Frontal cortex (tissue), 4 donors: Measurements from ENCODE around the gene TFCP2L1. TPM values are rescaled to one million over a fixed set of nuclear protein-coding genes. Genes with fewer than 3 reads are reported as not detected.

ENCODE experiments used
- DNase-seq, 2 donors: peaks; one replicate each; pipeline ENCODE4 v3.0.0; 2012; ENCODE audit warnings: low spot score in 2 of 2
- FAIRE-seq: peaks from 2 replicates; lab custom pipeline; 2012; peaks lifted over from hg19 to GRCh38; lab: Jason Lieb, UNC
- total RNA-seq: library from RNA; depleted of rRNA; stranded (reverse); fragments of >200 nt; gene quantifications from one replicate; pipeline ENCODE4 v1.2.3, GENCODE V29; 2014
- donor health status: control.
- donor health status: control.
- donor health status: control.

The TFCP2L1 gene
- total RNA-seq, 1 donor from 2014 or later: under 0.01 TPM

DNA sequence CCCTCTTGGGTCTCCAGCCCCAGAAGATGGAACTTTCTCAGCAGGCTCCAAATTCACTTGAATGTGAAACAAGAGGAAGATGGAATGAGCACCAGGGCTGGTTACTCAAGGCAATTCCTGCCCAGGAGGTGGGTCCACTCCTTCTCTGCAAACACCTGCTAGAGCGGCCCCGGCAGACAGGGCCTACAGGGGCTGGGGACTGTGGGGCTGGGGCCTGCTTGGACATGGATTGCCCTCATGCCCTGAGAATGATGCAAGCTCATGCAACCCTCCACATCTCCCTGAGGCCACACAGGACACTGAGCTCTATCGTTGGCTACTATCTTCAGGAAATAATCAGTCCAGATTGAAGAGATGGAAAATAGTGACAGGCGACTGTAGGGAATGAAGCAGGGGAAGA lies 39.1 kb downstream of the TFCP2L1 start:
- DNase-seq (no peak), FAIRE-seq (no peak)

DNA sequence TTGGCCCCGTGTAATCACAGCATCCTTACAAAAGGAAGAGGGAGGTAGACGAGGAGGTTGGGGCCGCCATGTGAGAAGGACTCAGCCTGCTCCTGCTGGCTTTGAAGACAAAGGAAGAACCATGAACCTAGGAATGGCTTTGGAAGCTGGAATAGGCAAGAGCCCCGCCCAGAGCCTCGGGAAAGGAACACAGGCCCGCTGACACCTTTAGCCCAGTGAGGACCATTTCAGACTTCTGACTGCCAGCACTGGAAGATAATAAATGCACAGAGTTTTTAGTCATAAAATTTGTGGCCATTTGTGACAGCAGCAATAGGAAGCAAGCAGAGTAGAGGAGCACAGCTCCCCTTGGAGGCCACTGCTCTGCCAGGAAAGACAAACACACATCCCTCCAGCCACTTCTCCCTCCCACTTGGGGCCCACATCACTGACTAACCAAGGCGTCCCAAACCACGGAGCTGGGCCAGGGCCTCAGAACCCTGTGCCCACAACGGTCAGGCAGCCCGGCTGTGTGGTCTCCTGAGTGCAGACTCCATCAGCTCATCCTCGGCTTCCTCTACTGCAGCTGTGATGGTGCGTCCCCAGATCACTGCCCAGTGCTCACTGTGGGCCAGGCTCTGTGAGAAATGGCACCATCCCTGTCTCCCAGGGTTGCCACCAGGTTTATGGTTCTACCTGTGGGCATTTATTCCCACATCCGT lies 39.7 kb downstream of the TFCP2L1 start:
- FAIRE-seq (no peak), DNase-seq (no peak)

DNA sequence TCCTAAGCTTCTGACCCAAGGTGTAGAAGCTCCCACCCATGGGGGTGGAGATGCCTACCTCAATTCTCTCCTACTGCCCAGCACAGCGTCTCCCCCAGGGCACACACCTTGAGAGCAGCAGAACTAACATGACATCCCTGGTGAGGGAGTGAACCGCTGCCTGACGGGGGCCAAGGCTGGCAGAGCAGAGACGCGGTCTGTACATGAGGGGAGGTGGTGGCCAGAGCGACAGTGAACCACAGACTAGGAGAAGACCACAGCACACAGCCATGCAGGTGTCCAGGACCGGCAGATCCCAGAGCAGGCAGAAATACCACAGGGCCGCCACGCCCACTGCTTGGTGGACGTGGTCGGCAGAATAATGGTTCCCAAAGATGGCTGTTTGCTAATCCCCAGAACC lies 40.4 kb downstream of the TFCP2L1 start:
- no peak for FAIRE-seq
- no peak for DNase-seq

DNA sequence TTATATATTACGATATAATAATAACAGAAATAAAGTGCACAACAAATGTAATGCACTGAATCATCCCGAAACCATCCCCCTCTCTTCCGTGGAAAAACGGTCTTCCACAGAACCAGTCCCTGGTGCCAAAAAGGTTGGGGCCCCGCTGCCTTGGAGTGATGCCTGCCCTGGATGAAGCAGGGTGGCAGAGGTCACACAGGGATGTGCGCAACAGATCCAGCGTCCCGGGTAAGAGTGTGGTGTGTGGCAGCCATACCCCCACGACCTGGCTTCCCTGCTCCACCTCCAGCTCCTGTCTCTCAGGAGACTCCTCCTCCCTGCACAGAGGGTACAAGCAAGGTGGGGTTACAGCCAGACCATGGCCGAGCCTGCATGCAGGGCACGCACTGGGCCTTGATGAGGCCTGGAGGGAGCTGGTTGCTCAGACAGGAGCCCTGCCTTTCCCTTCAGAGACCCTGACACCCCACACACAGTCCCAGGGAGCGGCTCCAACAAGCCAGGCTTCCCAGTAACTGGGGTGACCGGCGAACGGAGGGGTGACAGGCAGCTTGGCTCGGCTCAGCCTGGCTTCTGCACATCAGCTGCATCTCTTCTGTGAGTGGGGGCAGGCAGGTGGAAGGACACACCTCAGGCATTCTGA lies 41.1 kb downstream of the TFCP2L1 start:
- FAIRE-seq (no peak), DNase-seq (no peak)

DNA sequence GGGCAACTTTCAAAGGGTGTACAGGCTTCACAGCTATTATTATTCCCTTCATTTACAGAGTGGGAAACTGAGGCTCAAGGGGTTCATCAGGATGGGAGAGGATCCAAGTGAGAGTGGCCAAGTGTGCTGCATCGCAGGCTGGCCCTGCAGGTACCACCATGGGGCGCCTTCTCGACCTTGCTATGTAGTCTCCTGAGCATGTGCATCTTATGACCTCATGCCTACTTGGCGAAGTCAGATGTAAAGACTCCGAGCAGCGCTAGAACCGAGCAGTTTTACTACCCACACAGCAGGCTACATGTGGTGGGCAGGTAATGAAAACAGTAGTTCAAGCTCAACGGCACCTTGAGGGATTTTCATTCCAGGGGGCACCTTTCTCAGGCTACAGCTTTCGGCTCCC lies 42.0 kb downstream of the TFCP2L1 start:
- DNase-seq (no peak), FAIRE-seq (no peak)

DNA sequence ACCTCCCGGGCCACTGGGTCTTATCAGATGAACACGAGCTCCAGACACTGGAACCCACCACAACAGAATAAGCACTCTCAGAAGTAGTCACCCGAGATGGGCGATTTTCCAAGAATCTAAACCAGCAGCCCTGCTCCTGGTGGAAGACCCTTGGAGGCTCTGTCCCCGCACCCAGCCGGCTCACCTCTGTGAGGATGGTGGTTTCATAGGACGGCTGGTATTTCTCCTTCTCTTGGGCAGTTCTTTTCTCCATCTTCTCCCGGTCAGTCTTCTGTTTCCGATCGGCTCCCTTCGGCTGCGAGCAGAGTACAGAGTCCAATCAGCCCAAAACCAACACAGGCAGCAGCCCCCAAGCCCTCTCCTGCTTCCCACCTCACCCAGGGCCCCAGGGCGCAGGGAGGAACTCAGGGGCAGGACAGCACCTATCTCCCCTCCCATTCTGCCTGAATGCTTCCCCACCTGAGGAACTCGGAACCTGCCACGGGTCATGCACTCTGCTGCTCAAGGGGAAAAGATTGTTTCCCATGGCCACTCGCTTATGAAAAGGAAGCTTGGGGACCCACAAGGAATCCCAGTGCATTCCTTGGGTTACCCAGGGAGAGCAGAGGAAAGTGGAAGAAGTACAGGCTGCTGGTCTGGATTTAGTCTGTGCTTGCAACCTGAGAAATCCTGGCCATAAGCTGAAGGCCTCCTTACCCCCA lies 42.7 kb downstream of the TFCP2L1 start:
- no peak for FAIRE-seq
- no peak for DNase-seq

DNA sequence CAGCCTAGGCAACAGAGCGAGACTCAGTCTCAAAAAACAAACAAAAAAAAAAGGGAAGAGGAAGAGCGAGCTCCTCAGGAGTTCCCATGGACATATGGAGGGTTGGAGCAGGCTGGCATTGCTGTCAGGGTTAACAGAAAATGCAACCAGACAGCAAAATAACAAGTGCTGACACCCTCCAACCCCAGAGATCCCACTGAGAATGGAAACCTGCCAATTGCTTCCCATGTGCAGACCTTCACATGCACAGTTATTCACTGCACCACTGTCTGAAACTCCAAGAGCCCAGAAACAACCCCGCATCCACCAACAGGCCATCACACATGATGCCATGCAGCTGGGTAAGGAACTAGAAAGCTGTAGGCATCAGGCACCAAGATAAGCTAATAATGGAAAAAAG lies 43.5 kb downstream of the TFCP2L1 start:
- DNase-seq: no peak
- no peak for FAIRE-seq

DNA sequence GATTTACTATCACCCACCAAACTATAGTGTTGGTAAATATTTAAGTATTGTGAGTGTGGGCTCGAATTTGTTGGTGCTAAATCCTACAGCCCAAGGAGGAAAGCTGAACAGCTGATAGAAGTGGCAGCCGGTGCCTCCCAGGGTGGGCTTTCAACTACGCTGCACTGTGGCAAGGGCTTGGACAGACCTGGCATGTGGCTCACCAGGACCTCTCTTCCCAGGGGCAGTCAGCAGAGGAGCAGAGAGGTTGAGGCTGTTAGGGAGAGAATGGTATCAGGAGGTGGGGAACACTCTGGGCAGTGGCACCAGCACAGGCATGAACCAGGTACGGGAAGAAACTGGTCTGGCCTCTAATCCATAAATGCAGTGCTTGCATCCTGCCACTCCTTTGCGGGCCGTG lies 44.6 kb downstream of the TFCP2L1 start:
- DNase-seq: no peak
- FAIRE-seq: no peak

DNA sequence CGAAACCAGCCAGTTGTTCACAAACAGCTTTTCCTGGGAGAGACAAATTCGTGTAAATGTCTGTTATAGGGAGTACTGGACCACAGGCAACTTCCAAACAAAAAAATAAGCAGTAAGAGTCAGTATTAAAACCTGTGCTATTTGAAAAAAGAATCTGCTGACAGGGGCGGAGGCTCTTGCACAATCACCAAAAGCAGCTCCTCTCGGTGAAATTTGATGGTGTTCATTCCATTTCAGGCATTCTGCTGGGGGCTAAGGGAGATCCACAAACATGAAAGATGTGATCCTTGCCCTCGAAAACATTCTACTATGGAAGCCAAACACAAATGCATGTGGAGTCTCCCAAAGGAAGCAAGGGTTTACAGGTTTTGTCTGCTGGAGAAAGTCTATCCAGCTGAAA lies 45.0 kb downstream of the TFCP2L1 start:
- no peak for DNase-seq
- no peak for FAIRE-seq

DNA sequence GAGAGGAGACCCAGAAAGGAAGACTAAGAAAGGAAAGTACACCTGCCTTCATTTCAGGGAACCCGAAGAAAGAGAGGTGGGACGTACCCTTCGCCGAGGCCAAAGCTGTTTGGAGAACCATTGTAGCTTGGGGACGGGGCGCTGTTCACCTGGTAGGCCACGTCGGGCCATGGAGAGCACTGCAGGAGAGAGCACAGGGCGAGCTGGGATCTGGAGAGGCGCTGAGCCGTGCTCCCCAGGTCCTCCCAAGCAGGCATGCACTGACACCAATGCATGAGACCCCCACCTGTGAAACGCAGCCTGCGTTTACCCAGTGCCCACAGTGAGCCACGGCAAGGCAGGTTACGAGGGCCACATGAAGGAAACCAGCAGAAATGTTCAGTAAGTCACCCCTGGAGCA lies 45.5 kb downstream of the TFCP2L1 start:
- no peak for DNase-seq
- FAIRE-seq: no peak

DNA sequence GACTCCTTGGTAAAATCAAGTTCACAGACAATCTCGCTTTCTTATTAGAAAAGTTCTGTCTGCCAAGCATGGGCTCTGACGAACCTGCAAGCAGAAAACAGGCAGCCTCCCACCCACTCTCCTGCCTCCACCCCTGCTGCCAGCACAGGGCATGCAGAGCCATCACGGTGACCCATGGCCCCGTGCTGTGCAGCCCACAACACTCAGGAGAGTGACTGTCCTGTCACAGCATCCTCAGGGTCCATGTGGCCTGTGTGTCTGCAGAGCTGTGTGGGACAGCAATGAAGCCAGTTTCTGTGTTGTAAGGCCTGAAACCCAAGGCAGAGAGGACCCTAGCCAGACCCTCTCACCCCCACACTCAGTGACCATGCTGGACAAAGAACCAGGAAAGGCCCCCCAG lies 46.2 kb downstream of the TFCP2L1 start:
- DNase-seq (no peak), FAIRE-seq (no peak)

DNA sequence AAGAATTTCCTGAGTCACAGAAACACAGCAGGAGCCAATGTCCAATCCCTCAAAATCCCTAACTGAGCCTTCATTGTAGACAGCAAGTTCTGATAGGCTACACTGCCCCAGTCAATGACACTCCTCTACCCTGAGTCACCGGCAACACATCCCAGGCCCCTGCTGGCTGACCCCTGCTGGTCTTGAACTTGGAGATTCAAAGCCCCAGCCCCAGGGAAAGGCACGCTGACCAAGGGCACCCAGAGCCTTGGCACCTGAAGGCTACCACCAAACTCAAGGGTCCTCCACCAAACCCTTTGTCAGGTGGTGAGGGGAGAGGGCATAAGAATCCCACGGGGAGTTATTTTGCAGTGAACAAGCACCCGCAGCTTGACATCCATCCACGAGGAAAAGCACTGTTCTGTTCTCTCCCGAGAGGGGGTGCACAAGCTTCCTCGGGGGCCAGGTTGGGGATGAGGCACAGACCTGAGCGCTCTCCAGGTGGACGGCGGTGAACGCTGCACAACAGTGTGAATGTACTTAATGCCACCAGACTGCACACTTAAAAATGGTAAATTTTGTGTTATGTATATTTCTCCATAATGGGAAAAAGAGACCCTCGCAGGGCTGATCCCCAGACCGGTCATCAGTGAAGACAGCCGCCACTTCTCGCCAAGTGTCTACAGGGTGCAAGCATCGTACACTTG lies 46.9 kb downstream of the TFCP2L1 start:
- no peak for DNase-seq

DNA sequence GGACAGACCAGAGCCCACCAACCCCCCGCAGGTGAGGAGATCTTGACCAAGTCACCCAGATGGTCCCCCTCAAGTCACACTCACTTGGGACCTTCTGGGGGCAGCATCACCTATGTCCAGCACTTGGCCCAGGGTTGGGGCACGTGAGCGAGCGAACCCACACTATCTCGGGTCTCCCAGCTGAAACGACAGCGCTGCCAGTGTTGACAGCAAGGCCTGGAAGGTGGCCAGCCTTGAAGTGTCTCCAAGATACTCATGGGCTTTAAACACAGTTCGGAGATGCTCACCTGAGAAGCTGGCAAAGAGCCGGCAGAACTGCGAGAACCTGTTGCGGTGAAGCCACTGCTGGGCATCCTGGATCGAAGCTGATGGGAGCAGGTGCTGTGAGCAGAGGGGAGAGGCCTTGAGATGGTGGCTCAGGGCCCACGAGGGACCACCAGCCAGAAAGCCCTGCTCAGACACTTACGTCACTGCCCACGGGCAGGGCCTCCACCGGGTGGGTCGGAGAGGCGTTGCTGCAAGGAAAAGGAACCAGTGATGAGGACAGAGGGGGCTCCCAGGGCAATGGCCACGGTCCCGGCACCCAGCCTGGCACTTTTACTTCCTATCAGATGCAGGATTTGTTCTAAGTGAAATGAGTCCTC lies 47.5 kb downstream of the TFCP2L1 start:
- DNase-seq (no peak), FAIRE-seq (no peak)

More for the DNA sequence above, 46.9 kb downstream of the TFCP2L1 start:
- FAIRE-seq: no peak

DNA sequence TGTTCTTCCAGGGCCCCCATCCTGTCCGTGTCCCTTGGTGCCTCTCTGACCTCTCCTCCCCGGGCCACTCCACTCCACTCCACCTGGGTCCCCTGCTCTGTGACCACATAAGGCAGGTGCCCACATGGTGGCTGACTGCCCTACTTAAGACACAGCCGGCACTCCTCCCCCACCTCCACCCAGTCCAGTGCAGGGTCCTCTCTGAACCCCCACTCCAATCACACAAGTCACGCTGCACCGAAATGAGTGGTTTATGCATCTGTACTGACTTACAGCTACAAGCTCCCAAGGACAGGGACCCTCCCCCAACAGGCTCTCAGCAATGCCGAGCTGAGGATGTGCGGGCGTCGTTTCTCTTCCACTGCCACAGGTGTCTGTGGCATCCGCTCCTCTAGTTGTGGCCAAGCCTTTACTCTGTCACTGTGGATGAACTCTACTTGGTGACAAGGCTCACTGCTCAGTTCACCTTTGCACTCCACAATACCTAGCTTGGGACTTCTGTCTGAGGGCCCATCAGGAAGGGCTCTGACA lies 48.3 kb downstream of the TFCP2L1 start:
- DNase-seq: no peak
- FAIRE-seq: no peak

DNA sequence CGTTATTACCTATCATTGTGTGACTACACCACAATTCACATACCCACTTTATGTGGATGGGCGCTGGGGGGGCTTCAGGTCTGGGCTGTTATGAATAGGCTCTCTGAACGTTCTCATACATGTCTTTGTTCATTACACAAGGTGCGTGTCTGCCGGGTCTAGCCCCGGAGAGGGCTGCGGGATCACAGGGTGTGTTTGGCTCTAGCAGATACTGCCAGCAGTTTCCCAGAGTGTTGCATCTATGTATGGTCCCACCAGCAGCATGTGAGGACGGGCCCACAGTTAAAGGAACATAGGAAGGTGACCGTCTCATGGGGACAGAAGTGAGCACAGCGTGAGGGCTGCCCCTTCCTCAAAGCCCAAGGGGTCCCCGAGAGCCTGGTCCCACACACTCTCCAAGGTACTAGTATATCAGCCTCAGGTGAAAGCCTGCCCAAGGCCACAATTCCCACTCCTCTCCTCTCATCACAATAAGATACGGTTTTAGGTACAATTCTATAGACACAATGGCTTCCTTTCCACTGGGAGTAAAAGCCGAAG lies 48.8 kb downstream of the TFCP2L1 start:
- FAIRE-seq (no peak), DNase-seq (no peak)

DNA sequence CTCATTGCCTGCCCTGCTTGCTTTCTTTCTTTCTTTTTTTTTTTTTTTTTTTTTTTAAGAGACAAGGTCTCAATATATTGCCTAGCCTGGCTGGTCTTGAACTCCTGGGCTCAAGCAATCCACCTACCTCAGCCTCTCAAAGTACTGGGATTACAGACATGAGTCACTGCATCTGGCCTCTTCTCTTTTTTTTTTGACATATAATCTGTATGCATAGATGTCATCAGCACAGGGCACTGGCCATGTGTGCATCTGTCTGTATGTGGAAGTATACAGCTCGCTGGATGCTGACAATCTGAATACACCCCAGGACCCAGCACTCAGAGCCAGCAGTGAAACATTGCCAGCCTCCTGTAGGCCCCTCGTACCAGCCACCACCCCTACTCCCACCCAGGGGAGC lies 49.5 kb downstream of the TFCP2L1 start:
- DNase-seq (no peak), FAIRE-seq (no peak)

DNA sequence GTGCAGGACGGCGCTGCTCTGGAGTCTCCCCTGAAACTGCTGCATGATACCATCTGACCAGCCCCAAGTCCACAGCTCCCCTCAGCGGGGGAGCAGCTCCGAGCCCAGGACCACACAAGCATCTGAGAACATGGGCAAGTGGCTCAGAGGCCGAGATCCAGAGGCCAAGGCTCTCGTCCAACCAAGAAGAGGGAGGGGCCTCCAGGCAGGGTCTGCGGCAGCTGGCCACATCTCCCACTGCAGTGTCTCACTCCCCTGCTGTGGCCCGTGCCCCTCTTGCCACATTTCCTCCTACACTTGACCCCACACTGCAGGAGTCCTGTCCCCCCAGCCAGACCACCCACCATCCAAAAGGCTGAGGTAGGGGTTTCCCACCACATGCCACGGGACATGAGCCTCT lies 50.2 kb downstream of the TFCP2L1 start:
- no peak for FAIRE-seq

DNA sequence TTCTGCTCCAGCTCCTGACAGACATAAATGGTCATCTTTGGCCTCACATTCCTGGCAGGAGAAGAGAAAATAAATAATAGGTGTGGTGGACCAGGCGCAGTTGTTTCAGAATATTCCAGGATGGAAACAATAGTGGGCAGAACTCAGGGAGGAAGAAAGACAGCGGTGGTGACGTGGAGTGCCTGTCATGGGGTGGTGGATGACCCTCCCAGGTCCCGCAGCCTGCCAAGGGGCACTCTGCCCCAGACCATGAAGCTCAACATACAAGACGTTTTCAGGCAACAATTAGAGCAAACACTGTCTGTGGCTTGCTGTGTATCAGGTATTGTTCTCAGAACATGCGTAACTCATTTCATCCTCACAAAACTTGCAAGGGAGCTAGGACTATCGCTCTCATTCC lies 50.9 kb downstream of the TFCP2L1 start:
- FAIRE-seq: no peak
- no peak for DNase-seq

More for the DNA sequence above, 50.2 kb downstream of the TFCP2L1 start:
- DNase-seq: no peak

DNA sequence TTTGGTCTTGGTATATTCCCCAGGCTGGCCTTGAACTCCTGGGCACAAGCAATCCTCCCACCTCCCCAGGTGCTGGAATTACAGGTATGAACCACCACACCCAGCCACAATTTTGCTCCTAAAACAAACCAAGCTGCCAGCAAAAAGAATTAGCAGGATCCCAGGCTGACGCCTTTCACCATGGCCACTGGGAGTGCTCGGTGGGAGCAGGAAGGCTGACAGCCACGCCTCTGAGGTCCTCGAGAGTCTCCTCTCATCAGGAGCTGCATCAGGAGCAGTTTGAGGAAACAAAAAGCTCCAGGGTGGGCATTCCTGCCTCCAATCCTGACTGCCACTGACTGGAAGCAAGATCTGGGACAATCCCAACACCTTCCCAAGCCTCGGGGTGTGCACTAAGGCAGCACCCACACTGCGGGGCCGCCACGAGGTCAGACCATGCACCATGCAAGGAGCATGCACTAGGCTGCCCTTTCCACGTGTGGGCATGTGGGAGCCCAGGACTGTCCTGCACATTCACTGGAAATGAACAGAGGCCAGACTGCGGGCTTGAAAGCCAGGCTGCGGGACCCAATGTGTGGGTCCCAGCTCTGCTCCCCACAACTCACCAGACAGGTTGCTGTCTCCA lies 51.4 kb downstream of the TFCP2L1 start:
- DNase-seq: no peak

More for the DNA sequence above, 51.4 kb downstream of the TFCP2L1 start:
- FAIRE-seq: no peak
